Ishikawa (cell line): ENCODE results near the gene FAM8A1.

Experiments used
- CEBPB ChIP-seq: IDR thresholded peaks from 2 replicates; pipeline ENCODE4 v1.6.1; 2012
- CREB1 ChIP-seq: IDR thresholded peaks from 2 replicates; pipeline ENCODE4 v1.6.1; 2012; ENCODE audit warnings: low read depth
- EGR1 ChIP-seq: IDR thresholded peaks from 2 replicates; pipeline ENCODE4 v1.6.1; 2012
- EP300 ChIP-seq: IDR thresholded peaks from 2 replicates; pipeline ENCODE4 v1.6.1; 2012; ENCODE audit warnings: borderline replicate concordance
- FOXM1 ChIP-seq: IDR thresholded peaks from 2 replicates; pipeline ENCODE4 v1.6.1; 2012; ENCODE audit warnings: low read depth, borderline replicate concordance
- NFIC ChIP-seq: IDR thresholded peaks from 2 replicates; pipeline ENCODE4 v1.6.1; 2012
- RAD21 ChIP-seq: IDR thresholded peaks from 2 replicates; pipeline ENCODE4 v1.6.1; 2012; ENCODE audit warnings: low read depth
- TAF1 ChIP-seq: IDR thresholded peaks from 2 replicates; pipeline ENCODE4 v1.6.1; 2012; ENCODE audit warnings: low read depth, mild to moderate bottlenecking
- TCF12 ChIP-seq: IDR thresholded peaks from 2 replicates; pipeline ENCODE4 v1.6.1; 2012; ENCODE audit warnings: low read depth
- TEAD4 ChIP-seq: IDR thresholded peaks from 2 replicates; pipeline ENCODE4 v1.6.1; 2012
- YY1 ChIP-seq: IDR thresholded peaks from 2 replicates; pipeline ENCODE4 v1.6.1; 2012; ENCODE audit warnings: low read depth
- ZBTB7A ChIP-seq: IDR thresholded peaks from 2 replicates; pipeline ENCODE4 v1.6.1; 2012; ENCODE audit warnings: low read depth
- TF ChIP-seq, protein P1 (sequence below): IDR thresholded peaks from 2 replicates; pipeline ENCODE4 v1.6.1; 2012
- TF ChIP-seq, protein P2 (sequence below): IDR thresholded peaks from 2 replicates; pipeline ENCODE4 v1.6.1; 2012
- TF ChIP-seq, protein P3 (sequence below): IDR thresholded peaks from 2 replicates; pipeline ENCODE4 v1.6.1; 2012; ENCODE audit warnings: low read depth, mild to moderate bottlenecking

FAM8A1 gene

DNA sequence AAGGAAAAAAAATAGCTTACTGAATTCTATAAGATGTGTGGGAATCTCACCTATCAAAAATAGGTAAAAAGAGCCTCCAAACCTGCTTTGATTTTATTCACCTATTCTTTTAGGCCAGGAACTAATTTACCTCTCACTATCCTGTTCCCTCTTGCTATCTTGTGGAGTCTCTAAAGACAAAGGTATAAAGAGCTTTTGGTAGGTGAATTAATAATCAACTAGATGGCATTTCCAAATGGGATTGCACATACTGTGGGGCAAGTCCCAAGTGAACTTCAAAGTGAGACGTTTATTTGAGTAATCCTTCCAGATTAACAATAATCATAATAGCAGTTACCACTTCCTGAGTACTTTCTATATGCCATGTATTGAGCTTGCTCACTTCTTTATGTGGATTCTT, 2.8 kb downstream of the FAM8A1 start:
- no peak for TF ChIP-seq CEBPB

DNA sequence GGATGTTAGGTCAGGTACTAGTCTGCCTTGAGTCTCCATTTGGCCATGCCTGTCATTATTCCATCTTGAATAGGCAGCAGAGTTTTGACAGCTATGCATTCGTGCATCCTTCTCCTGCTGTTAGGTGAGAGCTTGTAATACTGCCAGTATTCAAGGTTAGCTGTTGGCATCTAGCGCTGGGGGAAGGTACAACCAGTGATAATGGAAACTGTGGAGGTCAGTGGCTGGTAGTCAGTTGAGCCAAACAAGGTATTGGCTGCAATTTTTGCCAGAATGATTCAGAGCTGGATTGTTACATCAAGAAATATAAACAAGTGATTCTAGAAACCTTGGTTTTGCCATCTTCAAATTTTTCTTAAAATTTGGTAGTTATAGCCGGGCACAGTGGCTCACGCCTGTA, 6.5 kb downstream of the FAM8A1 start:
- no peak for TF ChIP-seq YY1
- TF ChIP-seq, protein P1, sequence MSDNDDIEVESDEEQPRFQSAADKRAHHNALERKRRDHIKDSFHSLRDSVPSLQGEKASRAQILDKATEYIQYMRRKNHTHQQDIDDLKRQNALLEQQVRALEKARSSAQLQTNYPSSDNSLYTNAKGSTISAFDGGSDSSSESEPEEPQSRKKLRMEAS = no peak
- TF ChIP-seq EGR1 = no peak
- TF ChIP-seq EP300 = no peak
- TF ChIP-seq ZBTB7A = no peak
- TF ChIP-seq CEBPB = no peak
- TF ChIP-seq TAF1 = no peak
- no peak for TF ChIP-seq FOXM1
- TF ChIP-seq, protein P2, sequence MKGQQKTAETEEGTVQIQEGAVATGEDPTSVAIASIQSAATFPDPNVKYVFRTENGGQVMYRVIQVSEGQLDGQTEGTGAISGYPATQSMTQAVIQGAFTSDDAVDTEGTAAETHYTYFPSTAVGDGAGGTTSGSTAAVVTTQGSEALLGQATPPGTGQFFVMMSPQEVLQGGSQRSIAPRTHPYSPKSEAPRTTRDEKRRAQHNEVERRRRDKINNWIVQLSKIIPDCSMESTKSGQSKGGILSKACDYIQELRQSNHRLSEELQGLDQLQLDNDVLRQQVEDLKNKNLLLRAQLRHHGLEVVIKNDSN = no peak
- TF ChIP-seq NFIC = no peak
- TF ChIP-seq TEAD4 = no peak
- no peak for TF ChIP-seq RAD21
- TF ChIP-seq, protein P3, sequence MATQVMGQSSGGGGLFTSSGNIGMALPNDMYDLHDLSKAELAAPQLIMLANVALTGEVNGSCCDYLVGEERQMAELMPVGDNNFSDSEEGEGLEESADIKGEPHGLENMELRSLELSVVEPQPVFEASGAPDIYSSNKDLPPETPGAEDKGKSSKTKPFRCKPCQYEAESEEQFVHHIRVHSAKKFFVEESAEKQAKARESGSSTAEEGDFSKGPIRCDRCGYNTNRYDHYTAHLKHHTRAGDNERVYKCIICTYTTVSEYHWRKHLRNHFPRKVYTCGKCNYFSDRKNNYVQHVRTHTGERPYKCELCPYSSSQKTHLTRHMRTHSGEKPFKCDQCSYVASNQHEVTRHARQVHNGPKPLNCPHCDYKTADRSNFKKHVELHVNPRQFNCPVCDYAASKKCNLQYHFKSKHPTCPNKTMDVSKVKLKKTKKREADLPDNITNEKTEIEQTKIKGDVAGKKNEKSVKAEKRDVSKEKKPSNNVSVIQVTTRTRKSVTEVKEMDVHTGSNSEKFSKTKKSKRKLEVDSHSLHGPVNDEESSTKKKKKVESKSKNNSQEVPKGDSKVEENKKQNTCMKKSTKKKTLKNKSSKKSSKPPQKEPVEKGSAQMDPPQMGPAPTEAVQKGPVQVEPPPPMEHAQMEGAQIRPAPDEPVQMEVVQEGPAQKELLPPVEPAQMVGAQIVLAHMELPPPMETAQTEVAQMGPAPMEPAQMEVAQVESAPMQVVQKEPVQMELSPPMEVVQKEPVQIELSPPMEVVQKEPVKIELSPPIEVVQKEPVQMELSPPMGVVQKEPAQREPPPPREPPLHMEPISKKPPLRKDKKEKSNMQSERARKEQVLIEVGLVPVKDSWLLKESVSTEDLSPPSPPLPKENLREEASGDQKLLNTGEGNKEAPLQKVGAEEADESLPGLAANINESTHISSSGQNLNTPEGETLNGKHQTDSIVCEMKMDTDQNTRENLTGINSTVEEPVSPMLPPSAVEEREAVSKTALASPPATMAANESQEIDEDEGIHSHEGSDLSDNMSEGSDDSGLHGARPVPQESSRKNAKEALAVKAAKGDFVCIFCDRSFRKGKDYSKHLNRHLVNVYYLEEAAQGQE = no peak
- no peak for TF ChIP-seq TCF12

DNA sequence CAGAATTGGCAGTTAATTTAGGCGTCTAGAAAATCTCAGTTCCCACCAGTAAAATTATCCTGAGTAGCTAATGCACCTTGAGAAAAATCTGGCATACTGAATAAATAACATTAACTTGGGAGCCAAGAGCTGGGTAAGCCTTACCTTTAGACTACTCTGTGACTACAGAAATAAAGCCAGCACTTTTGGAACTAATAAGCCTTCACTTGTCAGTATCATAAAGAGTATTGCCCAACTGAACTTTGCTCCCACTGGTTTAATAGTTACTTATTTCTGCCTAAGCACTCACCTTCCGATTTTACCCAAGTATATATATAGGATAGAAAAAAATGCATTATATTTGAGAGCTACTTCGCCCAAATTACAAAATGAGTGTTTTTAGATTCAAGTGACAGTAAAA, 10.7 kb downstream of the FAM8A1 start:
- TF ChIP-seq YY1 = no peak
- TF ChIP-seq NFIC = no peak
- no peak for TF ChIP-seq EGR1
- TF ChIP-seq FOXM1 = no peak
- TF ChIP-seq, protein P3 = no peak
- TF ChIP-seq, protein P1 = no peak
- no peak for TF ChIP-seq TCF12
- no peak for TF ChIP-seq CEBPB
- no peak for TF ChIP-seq ZBTB7A
- TF ChIP-seq TAF1 = no peak
- TF ChIP-seq, protein P2 = no peak
- TF ChIP-seq EP300 = no peak

DNA sequence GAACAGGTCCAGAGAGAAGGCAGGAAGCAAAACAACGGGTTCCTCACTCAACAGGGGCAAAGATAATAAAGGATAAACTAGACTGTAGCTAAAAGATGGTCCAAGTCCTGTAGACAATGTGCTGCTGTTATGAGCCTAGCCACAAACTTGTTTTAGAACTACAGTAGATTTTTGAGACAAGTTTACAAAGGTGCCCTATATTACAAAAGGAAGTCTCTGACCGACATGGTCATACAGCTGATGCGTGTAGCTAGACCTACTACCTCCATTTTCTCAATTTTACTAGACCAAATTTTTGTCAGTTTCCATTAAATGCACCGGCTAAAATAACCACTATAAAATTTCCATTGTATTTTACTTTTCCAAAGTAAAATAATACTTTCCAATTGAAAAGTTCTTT, 11.9 kb downstream of the FAM8A1 start:
- TF ChIP-seq, protein P1 = no peak
- no peak for TF ChIP-seq EP300
- no peak for TF ChIP-seq TAF1
- TF ChIP-seq, protein P2 = no peak

DNA sequence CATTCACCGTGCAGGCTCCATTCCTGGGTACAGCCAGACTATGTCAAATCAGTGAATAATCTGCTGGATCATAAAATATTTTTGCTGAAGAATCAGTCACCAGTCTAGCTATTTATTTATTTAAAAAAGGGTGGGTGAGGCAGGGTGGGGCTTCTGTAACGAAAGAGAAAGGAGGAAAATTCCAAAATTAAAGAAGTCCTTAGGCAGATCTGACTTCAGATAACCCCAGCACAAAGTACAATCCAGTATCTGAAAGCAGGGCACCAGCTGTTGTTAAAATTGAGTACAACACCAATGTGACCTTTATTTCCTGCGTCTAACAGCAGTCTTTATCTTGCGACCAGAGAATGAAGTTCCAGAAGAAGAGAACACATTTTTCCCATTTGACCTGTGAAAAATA, 15.7 kb downstream of the FAM8A1 start:
- TF ChIP-seq, protein P2 = no peak
- TF ChIP-seq CEBPB = no peak

DNA sequence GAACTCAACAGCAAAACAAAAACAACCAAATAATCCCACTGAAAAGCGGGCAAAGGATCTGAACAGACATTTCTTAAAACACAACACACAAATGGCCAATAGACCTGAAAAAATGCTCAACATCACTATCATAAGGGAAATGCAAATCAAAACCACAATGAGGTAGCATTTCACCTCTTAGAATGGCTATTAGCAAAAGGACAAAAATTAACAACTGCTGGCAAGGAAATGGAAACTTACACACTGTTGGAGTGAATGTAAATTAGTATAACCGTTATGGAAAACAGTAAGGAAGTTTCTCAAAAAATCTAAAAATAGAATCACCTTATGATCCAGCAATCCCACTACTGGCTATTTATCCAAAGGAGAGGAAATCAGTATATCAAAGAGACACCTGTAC, 20.9 kb downstream of the FAM8A1 start:
- TF ChIP-seq RAD21 = no peak

DNA sequence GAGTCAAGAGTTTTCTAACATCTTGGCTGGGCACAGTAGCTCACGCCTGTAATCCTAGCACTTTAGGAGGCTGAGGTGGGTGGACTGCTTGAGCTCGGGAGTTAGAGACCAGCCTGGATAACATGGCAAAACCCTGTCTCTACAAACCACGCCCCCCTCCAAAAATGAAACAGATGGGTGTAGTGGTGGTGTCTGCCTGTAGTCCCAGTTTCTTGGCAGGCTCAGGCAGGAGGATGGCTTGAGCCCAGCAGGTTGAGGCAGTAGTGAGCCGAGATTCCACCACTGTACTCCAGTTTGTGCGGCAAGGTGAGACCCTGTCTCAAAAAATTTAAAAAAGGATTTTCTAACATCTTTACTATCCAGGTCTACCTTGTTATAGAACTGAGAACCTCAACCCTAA, 22.0 kb downstream of the FAM8A1 start:
- TF ChIP-seq CEBPB (no peak), RAD21 (no peak), TCF12 (no peak), EP300 (no peak), FOXM1 (no peak), ZBTB7A (no peak), NFIC (no peak), TAF1 (no peak), EGR1 (no peak), CREB1 (no peak)
- TF ChIP-seq, protein P2 = no peak
- TF ChIP-seq, protein P3 = no peak
